Cardiac muscle cell (in vitro differentiated cells and primary cell): ENCODE measurements around the gene POLN. TPM values are rescaled to one million over a fixed set of nuclear protein-coding genes. Genes with fewer than 3 reads are reported as not detected.

Experiments
- DNase-seq, 2 donors: peaks; one replicate each; pipeline versions ENCODE4 v3.0.0 to v3.0.0-alpha.2; 2010 to 2017; ENCODE audit warnings: low read depth in 1 of 2, low spot score in 1 of 2
- H3K27ac ChIP-seq: fragments of 200-600 bp; sonication (generic); 2 replicates; pipeline ENCODE4 v1.5.1; 2016
- H3K27me3 ChIP-seq: fragments of 200-600 bp; sonication (generic); 2 replicates; pipeline ENCODE4 v1.6.0; 2016; ENCODE audit warnings: control low read depth
- H3K36me3 ChIP-seq: fragments of 200-600 bp; sonication (generic); 2 replicates; pipeline ENCODE4 v1.5.1; 2016; ENCODE audit warnings: control low read depth
- H3K4me1 ChIP-seq: fragments of 200-600 bp; sonication (generic); 2 replicates; pipeline ENCODE4 v1.8.1; 2017; ENCODE audit warnings: low read depth, mild to moderate bottlenecking, mixed run types
- H3K4me3 ChIP-seq: fragments of 200-600 bp; sonication (generic); 2 replicates; pipeline ENCODE4 v1.5.1; 2016; ENCODE audit warnings: mild to moderate bottlenecking
- H3K9me3 ChIP-seq: fragments of 200-600 bp; sonication (generic); 2 replicates; pipeline ENCODE4 v1.5.1; 2017; ENCODE audit warnings: low read depth, mild to moderate bottlenecking, control low read depth
- CTCF ChIP-seq: IDR thresholded peaks from 2 replicates; pipeline ENCODE4 v1.5.1; 2012; ENCODE audit warnings: low read depth, mild to moderate bottlenecking, low read length
- polyA plus RNA-seq: library from polyadenylated mRNA; unstranded; fragments of >200 nt; fragmentation: Nextera tagmentation; extraction: Ambion mirVana; gene quantifications from 2 replicates; pipeline ENCODE4 v1.2.1, GENCODE V29; 2016
- total RNA-seq: library from RNA; depleted of rRNA; stranded (reverse); fragments of >200 nt; gene quantifications from 2 replicates; pipeline ENCODE4 v1.2.3, GENCODE V29; 2016

POLN gene
- total and polyA plus RNA-seq, 2 experiments from 2014 or later, result 5.2 to 9.0 TPM

GRCh38 chr4:2069161-2069971 is 172.6 kb downstream of the POLN start:
- Histone ChIP-seq H3K9me3 (no peaks in the 10 kb centered on the region), H3K27me3 (no peaks in the 10 kb centered on the region), H3K27ac (no peak overlapping the region), H3K36me3 (no peaks in the 10 kb centered on the region), H3K4me1 (peaks cover 11% of the 10 kb centered on the region), H3K4me3 (no peak overlapping the region)
- TF ChIP-seq CTCF, result no peak
- no peak for DNase-seq

GRCh38 chr4:2068566-2068965 is 173.4 kb downstream of the POLN start:
- Histone ChIP-seq H3K9me3 (no peaks in the 10 kb centered on the region), H3K27ac (no peak overlapping the region), H3K36me3 (no peaks in the 10 kb centered on the region), H3K4me1 (peaks cover 11% of the 10 kb centered on the region), H3K27me3 (no peaks in the 10 kb centered on the region), H3K4me3 (no peak overlapping the region)
- no peak for TF ChIP-seq CTCF
- no peak for DNase-seq

GRCh38 chr4:2068198-2068470 is 173.8 kb downstream of the POLN start:
- no peak for DNase-seq
- Histone ChIP-seq H3K4me1 (peaks cover 11% of the 10 kb centered on the region), H3K4me3 (no peak overlapping the region), H3K9me3 (no peaks in the 10 kb centered on the region), H3K27me3 (no peaks in the 10 kb centered on the region), H3K36me3 (no peaks in the 10 kb centered on the region), H3K27ac (no peak overlapping the region)
- no peak for TF ChIP-seq CTCF

GRCh38 chr4:2067446-2068197 is 174.3 kb downstream of the POLN start:
- no peak overlapping the region for H3K4me3 ChIP-seq
- H3K27ac ChIP-seq, result no peak overlapping the region
- no peak for TF ChIP-seq CTCF
- DNase-seq, result no peak
- no peaks in the 10 kb centered on the region for H3K36me3 ChIP-seq
- H3K9me3 ChIP-seq, result no peaks in the 10 kb centered on the region
- H3K27me3 ChIP-seq, result no peaks in the 10 kb centered on the region
- H3K4me1 ChIP-seq, result peaks cover 11% of the 10 kb centered on the region

- H3K27ac ChIP-seq, result no peak overlapping the region
- no peak for TF ChIP-seq CTCF
- peaks cover 4% of the 10 kb centered on the region for H3K4me1 ChIP-seq
- DNase-seq, result no peak
- H3K4me3 ChIP-seq, result no peak overlapping the region
- no peaks in the 10 kb centered on the region for H3K9me3 ChIP-seq
- no peaks in the 10 kb centered on the region for H3K36me3 ChIP-seq
- no peaks in the 10 kb centered on the region for H3K27me3 ChIP-seq
Observed at GRCh38 chr4:2066571-2067445, 175.1 kb downstream of the POLN start.
